Measurements from ENCODE around the gene PLOD3.
"Not testable (repeated sequence)": the region's sequence is repeated elsewhere in the genome, so short reads cannot be mapped to it uniquely, and the experiment has no call there.

DNA sequence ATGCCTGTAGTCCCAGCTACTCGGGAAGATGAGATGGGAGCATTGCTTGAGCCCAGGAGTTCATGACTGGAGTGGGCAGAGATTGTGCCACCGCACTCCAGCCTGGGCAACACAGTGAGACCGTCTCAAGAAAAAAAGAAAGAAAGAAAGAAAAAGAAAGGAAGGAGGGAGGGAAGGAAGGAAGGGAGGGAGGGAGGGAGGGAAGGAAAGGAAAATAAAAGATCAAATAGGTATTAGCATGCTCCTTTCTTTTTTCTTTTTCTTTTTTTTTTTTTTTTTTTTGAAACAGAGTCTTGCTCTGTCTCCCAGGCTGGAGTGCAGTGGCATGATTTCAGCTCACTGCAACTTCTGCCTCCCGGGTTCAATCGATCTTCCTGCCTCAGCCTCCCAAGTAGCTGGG lies 35.8 kb upstream of the PLOD3 start:
- TF ChIP-seq, protein P1, sequence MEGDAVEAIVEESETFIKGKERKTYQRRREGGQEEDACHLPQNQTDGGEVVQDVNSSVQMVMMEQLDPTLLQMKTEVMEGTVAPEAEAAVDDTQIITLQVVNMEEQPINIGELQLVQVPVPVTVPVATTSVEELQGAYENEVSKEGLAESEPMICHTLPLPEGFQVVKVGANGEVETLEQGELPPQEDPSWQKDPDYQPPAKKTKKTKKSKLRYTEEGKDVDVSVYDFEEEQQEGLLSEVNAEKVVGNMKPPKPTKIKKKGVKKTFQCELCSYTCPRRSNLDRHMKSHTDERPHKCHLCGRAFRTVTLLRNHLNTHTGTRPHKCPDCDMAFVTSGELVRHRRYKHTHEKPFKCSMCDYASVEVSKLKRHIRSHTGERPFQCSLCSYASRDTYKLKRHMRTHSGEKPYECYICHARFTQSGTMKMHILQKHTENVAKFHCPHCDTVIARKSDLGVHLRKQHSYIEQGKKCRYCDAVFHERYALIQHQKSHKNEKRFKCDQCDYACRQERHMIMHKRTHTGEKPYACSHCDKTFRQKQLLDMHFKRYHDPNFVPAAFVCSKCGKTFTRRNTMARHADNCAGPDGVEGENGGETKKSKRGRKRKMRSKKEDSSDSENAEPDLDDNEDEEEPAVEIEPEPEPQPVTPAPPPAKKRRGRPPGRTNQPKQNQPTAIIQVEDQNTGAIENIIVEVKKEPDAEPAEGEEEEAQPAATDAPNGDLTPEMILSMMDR (IDR thresholded peaks at IDR 0.05), result not testable (repeated sequence)
- not testable (repeated sequence) for TF ChIP-seq POLR2AphosphoS5 (IDR thresholded peaks at IDR 0.05; ENCODE audit: insufficient read depth in 1 of 2, low read depth in 1 of 2)

All from vagina (tissue), 2 donors.